ENCODE measurements around the gene SRSF4.

- TF ChIP-seq CTCF (IDR thresholded peaks at IDR 0.05) (peak; percentile 57), EP300 (IDR thresholded peaks at IDR 0.05; ENCODE audit: borderline replicate concordance in 1 of 2, low read depth in 1 of 2, low read length in 1 of 2) (no peak), RAD21 (IDR thresholded peaks at IDR 0.05; ENCODE audit: low read length) (peak; percentile 58), EZH2phosphoT487 (IDR thresholded peaks at IDR 0.05; ENCODE audit: borderline replicate concordance, low read depth) (no peak), RCOR1 (IDR thresholded peaks at IDR 0.05; ENCODE audit: low read length) (no peak), POLR2AphosphoS5 (IDR thresholded peaks at IDR 0.05; ENCODE audit: low read depth, low read length) (no peak), JUND (IDR thresholded peaks at IDR 0.05) (no peak), SIN3A (IDR thresholded peaks at IDR 0.05; ENCODE audit: borderline replicate concordance, low read depth, low read length) (no peak), USF1 (IDR thresholded peaks at IDR 0.05; ENCODE audit: borderline replicate concordance, low read depth) (no peak), TAF1 (IDR thresholded peaks at IDR 0.05; ENCODE audit: borderline replicate concordance, low read depth, low read length) (no peak), RFX5 (IDR thresholded peaks at IDR 0.05; ENCODE audit: low read length) (no peak), MAX (IDR thresholded peaks at IDR 0.05; ENCODE audit: low read depth) (no peak), REST (IDR thresholded peaks at IDR 0.05; ENCODE audit: low read depth, low read length) (no peak), GABPA (IDR thresholded peaks at IDR 0.05; ENCODE audit: low read depth) (no peak)
These were observed 15.9 kb upstream of the SRSF4 start for GRCh38 chr1:29197590-29197924.

All from SK-N-SH (cell line).